Measurements from ENCODE around the gene CEACAM7. TPM values are rescaled to one million over a fixed set of nuclear protein-coding genes. Genes with fewer than 3 reads are reported as not detected.
A peak's percentile ranks its signal among the peaks of the same experiment; 100 is the strongest.

Gene CEACAM7
- total RNA-seq, 1 donor from 2014 or later, result not detected

- ATAC-seq, result no peak
- Histone ChIP-seq H3K9me3 (peaks cover 7% of the 10 kb centered on the region), H3K4me1 (no peaks in the 10 kb centered on the region), H3K27ac (no peak overlapping the region), H3K4me3 (no peak overlapping the region), H3K27me3 (ENCODE audit: low read depth) (no peaks in the 10 kb centered on the region), H3K36me3 (no peaks in the 10 kb centered on the region)
- TF ChIP-seq CTCF (IDR thresholded peaks at IDR 0.05), result no peak
- DNase-seq, result no peak
- intact Hi-C loops (cut with DNase I), result no loop called here
Measured at GRCh38 chr19:41694831-41695635, 7.0 kb upstream of the CEACAM7 start.

- ATAC-seq (no peak), DNase-seq (no peak)
- H3K4me1 ChIP-seq, result no peaks in the 10 kb centered on the region
- no peak for TF ChIP-seq CTCF (IDR thresholded peaks at IDR 0.05)
- peaks cover 7% of the 10 kb centered on the region for H3K9me3 ChIP-seq
- H3K27me3 ChIP-seq (ENCODE audit: low read depth), result no peaks in the 10 kb centered on the region
- H3K27ac ChIP-seq, result no peak overlapping the region
- no peak overlapping the region for H3K4me3 ChIP-seq
- no peaks in the 10 kb centered on the region for H3K36me3 ChIP-seq
- intact Hi-C loops (cut with DNase I), result no loop called here
Measured at GRCh38 chr19:41694196-41694595, 6.1 kb upstream of the CEACAM7 start.

- no peaks in the 10 kb centered on the region for H3K27me3 ChIP-seq (ENCODE audit: low read depth)
- ATAC-seq, result peak; percentile 50 to 62
Measured at GRCh38 chr19:41691268-41691970, 3.3 kb upstream of the CEACAM7 start.

DNA sequence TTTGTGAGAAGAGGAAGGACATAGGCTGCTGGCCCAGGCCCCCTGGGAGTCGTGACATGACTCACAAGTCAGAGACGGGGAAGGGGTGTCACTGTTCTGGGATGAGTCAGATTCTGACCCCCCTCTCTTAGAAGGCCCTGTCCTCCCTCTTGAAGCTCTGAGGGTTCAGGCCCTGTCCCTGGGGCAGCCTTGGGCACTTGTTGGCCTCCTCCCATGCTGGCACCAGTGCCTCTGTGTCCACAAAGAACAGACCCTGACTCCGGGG lies 2.7 kb upstream of the CEACAM7 start:
- H3K9me3 ChIP-seq, result peaks cover 7% of the 10 kb centered on the region
- H3K27ac ChIP-seq, result no peak overlapping the region
- peak in 1 of 2 donors; percentile 13 for ATAC-seq
- TF ChIP-seq CTCF (IDR thresholded peaks at IDR 0.05), result no peak
- no peaks in the 10 kb centered on the region for H3K36me3 ChIP-seq
- H3K4me1 ChIP-seq, result no peaks in the 10 kb centered on the region
- no peak for DNase-seq
- intact Hi-C loops (cut with DNase I), result no loop called here
- no peak overlapping the region for H3K4me3 ChIP-seq
- no peaks in the 10 kb centered on the region for H3K27me3 ChIP-seq (ENCODE audit: low read depth)

More at GRCh38 chr19:41691268-41691970, 3.3 kb upstream of the CEACAM7 start:
- H3K4me1 ChIP-seq, result no peaks in the 10 kb centered on the region
- no peak for DNase-seq
- intact Hi-C loops (cut with DNase I), result no loop called here
- no peaks in the 10 kb centered on the region for H3K36me3 ChIP-seq
- peak; percentile 55 for TF ChIP-seq CTCF (IDR thresholded peaks at IDR 0.05)
- no peak overlapping the region for H3K4me3 ChIP-seq
- H3K9me3 ChIP-seq, result peaks cover 7% of the 10 kb centered on the region
- H3K27ac ChIP-seq, result no peak overlapping the region

- H3K27ac ChIP-seq, result no peak overlapping the region
- no peaks in the 10 kb centered on the region for H3K27me3 ChIP-seq (ENCODE audit: low read depth)
- ATAC-seq (no peak), DNase-seq (no peak)
- TF ChIP-seq CTCF (IDR thresholded peaks at IDR 0.05), result no peak
- no peaks in the 10 kb centered on the region for H3K36me3 ChIP-seq
- no peaks in the 10 kb centered on the region for H3K4me1 ChIP-seq
- H3K4me3 ChIP-seq, result no peak overlapping the region
- intact Hi-C loops (cut with DNase I), result no loop called here
- peaks cover 7% of the 10 kb centered on the region for H3K9me3 ChIP-seq
Measured at GRCh38 chr19:41689993-41690800, 2.1 kb upstream of the CEACAM7 start.

All from lower lobe of right lung (tissue), 2 donors.